Stimulated activated CD8-positive, alpha-beta memory T cell treated with anti-CD3 and anti-CD28 coated beads, Interleukin-4, amount 100 ng/mL, for 4 hours (primary cell): ENCODE measurements around the gene MCU.

ENCODE experiments used
- DNase-seq, 2 donors: peaks; one replicate each; pipeline ENCODE4 v3.0.0-alpha.2; 2020; ENCODE audit warnings: low read depth in 2 of 2, low spot score in 1 of 2

The MCU gene

DNA sequence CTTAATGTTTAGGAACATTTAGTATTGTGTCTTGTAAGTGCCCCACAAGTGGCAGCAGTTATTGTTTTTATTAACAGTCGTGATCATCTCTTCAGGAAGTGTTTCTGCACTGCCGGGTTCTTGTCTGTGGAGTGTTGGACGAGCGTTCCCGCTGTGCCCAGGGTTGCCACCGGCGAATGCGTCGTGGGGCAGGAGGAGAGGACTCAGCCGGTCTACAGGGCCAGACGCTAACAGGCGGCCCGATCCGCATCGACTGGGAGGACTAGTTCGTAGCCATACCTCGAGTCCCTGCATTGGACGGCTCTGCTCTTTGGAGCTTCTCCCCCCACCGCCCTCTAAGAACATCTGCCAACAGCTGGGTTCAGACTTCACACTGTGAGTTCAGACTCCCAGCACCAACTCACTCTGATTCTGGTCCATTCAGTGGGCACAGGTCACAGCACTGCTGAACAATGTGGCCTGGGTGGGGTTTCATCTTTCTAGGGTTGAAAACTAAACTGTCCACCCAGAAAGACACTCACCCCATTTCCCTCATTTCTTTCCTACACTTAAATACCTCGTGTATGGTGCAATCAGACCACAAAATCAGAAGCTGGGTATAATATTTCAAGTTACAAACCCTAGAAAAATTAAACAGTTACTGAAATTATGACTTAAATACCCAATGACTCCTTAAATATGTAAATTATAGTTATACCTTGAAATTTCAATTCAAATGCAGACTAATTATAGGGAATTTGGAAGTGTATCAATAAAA lies 240.5 kb downstream of the MCU start:
- no peak for DNase-seq

- no peak for DNase-seq
Measured at GRCh38 chr10:72935361-72935760, 243.4 kb downstream of the MCU start.
